Body of pancreas (tissue), 4 donors: ENCODE measurements around the gene YARS1.
"Not testable (repeated sequence)": the region's sequence is repeated elsewhere in the genome, so short reads cannot be mapped to it uniquely, and the experiment has no call there.

Experiments
- CTCF ChIP-seq, 7 experiments: fragments of 450-650 bp in 4 of 7; fragments of 200-600 bp in 3 of 7; sonication (generic) in 3 of 7; IDR thresholded peaks; one replicate each; pipeline ENCODE4 v1.5.1; 2016 to 2019; ENCODE audit warnings: antibody characterized with exemption in 7 of 7
- POLR2A ChIP-seq, 3 donors: fragments of 450-650 bp; IDR thresholded peaks; one replicate each; pipeline ENCODE4 v1.6.1; 2016; ENCODE audit warnings: antibody characterized with exemption in 3 of 3, mild to moderate bottlenecking in 2 of 3

GRCh38 chr1:32804460-32804859 lies 12.7 kb downstream of the YARS1 start:
- not testable (repeated sequence) for TF ChIP-seq CTCF, POLR2A (IDR thresholded peaks at IDR 0.05)
